A549 (cell line): ENCODE results near the gene SMIM10L2A. TPM values are rescaled to one million over a fixed set of nuclear protein-coding genes. Genes with fewer than 3 reads are reported as not detected.

Source experiments
- ATAC-seq, 2 experiments: fragments of 200-7000 bp in 1 of 2; fragments of >200 bp in 1 of 2; cut with Nextera tagmentation in 1 of 2; cut with Tn5 transposase in 1 of 2; 3 replicates each; pipeline versions ENCODE4 v1.8.0 to v1.9.1; 2018 to 2020; ENCODE audit warnings: mild to moderate bottlenecking in 1 of 2, moderate library complexity in 1 of 2
- CTCF ChIA-PET: fragments of 300-600 bp; sonication (Branson Sonifier 250); formaldehyde crosslinking; extraction: SDS; loops from one replicate; lab custom pipeline; 2021; ENCODE audit warnings: antibody characterized with exemption, inconsistent platforms; lab: Yijun Ruan, JAX
- POLR2A ChIA-PET: fragments of 350-600 bp; formaldehyde crosslinking; extraction: SDS; loops from one replicate; lab custom pipeline; 2021; ENCODE audit warnings: antibody characterized with exemption, inconsistent platforms; lab: Yijun Ruan, JAX
- DNase-seq, 2 experiments: peaks; one replicate each; pipeline versions ENCODE4 v3.0.0 to v3.0.0-alpha.2; 2011 to 2016; ENCODE audit warnings: low read depth in 1 of 2, low spot score in 1 of 2
- FAIRE-seq: peaks from 2 replicates; lab custom pipeline; 2011; peaks lifted over from hg19 to GRCh38; lab: Jason Lieb, UNC
- H3K27ac ChIP-seq, 2 experiments: fragments of >200 bp; sonication (Bioruptor Twin); formaldehyde crosslinking; 3 replicates each; pipeline ENCODE4 v1.5.1; 2016 to 2017
- H3K4me1 ChIP-seq: fragments of >200 bp; sonication (Bioruptor Twin); formaldehyde crosslinking; 3 replicates; pipeline ENCODE4 v1.6.1; 2016
- H3K4me2 ChIP-seq: fragments of >200 bp; sonication (Bioruptor Twin); formaldehyde crosslinking; 3 replicates; pipeline ENCODE4 v1.6.1; 2016
- H3K4me3 ChIP-seq: fragments of >200 bp; sonication (Bioruptor Twin); formaldehyde crosslinking; 3 replicates; pipeline ENCODE4 v1.5.1; 2016
- H3K9me3 ChIP-seq: fragments of >200 bp; sonication (Bioruptor Twin); formaldehyde crosslinking; 3 replicates; pipeline ENCODE4 v1.6.1; 2016
- ATOH8 ChIP-seq: fragments of 250-450 bp; sonication (Bioruptor Pico); IDR thresholded peaks from 2 replicates; pipeline ENCODE4 v1.5.0; 2020; ENCODE audit warnings: low read depth, mild to moderate bottlenecking, moderate library complexity
- BHLHE40 ChIP-seq: IDR thresholded peaks from 2 replicates; pipeline ENCODE4 v1.6.1; 2012; ENCODE audit warnings: low read depth, low read length, inconsistent platforms
- CHD4 ChIP-seq: fragments of 200-600 bp; sonication (generic); IDR thresholded peaks from 2 replicates; pipeline ENCODE4 v1.6.1; 2016; ENCODE audit warnings: antibody characterized with exemption, mild to moderate bottlenecking, borderline replicate concordance
- CTCF ChIP-seq: fragments of >200 bp; sonication (Bioruptor Twin); formaldehyde crosslinking; IDR thresholded peaks from 3 replicates; pipeline ENCODE4 v1.5.1; 2016
- EHF ChIP-seq: fragments of 250-450 bp; sonication (Bioruptor Pico); IDR thresholded peaks from 2 replicates; pipeline ENCODE4 v1.5.0; 2020; ENCODE audit warnings: mild to moderate bottlenecking
- EHMT2 ChIP-seq: fragments of 200-600 bp; sonication (generic); IDR thresholded peaks from 2 replicates; pipeline ENCODE4 v1.6.1; 2016; ENCODE audit warnings: antibody characterized with exemption, low read depth, mild to moderate bottlenecking, moderate library complexity
- ELK1 ChIP-seq: fragments of 150-350 bp; IDR thresholded peaks from 2 replicates; pipeline ENCODE4 v1.6.1; 2014; ENCODE audit warnings: low read depth, mild to moderate bottlenecking, low read length
- GATA3 ChIP-seq: IDR thresholded peaks from 2 replicates; pipeline ENCODE4 v1.6.1; 2012; ENCODE audit warnings: borderline replicate concordance
- HDAC2 ChIP-seq: fragments of 200-600 bp; sonication (generic); IDR thresholded peaks from 2 replicates; pipeline ENCODE4 v1.6.1; 2016
- HES2 ChIP-seq: fragments of >200 bp; sonication (Bioruptor Twin); formaldehyde crosslinking; IDR thresholded peaks from 2 replicates; pipeline ENCODE4 v1.6.1; 2016
- HOXB13 ChIP-seq: fragments of 250-450 bp; sonication (Bioruptor Pico); IDR thresholded peaks from 2 replicates; pipeline ENCODE4 v1.5.0; 2020; ENCODE audit warnings: low read depth, mild to moderate bottlenecking, moderate library complexity
- KDM1A ChIP-seq: fragments of 200-600 bp; sonication (generic); IDR thresholded peaks from 2 replicates; pipeline ENCODE4 v1.6.1; 2016; ENCODE audit warnings: low read depth, mild to moderate bottlenecking
- MYC ChIP-seq: IDR thresholded peaks from 2 replicates; pipeline ENCODE4 v1.6.1; 2012; ENCODE audit warnings: mild to moderate bottlenecking, inconsistent platforms, low read length, improper control_type of control experiment, borderline replicate concordance
- RAD21 ChIP-seq, 2 experiments: fragments of >200 bp in 1 of 2; sonication (Bioruptor Twin) in 1 of 2; formaldehyde crosslinking in 1 of 2; IDR thresholded peaks in 1 of 2; conservative IDR thresholded peaks in 1 of 2; 2 replicates in 1 of 2; 3 replicates in 1 of 2; pipeline ENCODE4 v1.6.1; 2012 to 2018; ENCODE audit warnings: inconsistent platforms in 1 of 2
- RFX5 ChIP-seq: fragments of 450-650 bp; IDR thresholded peaks from 2 replicates; pipeline ENCODE4 v1.7.1; 2014; ENCODE audit warnings: antibody characterized with exemption, mild to moderate bottlenecking, moderate library complexity
- RNF2 ChIP-seq: fragments of 200-600 bp; sonication (generic); IDR thresholded peaks from 2 replicates; pipeline ENCODE4 v1.6.1; 2016; ENCODE audit warnings: low read depth, mild to moderate bottlenecking, antibody characterized with exemption, moderate library complexity, borderline replicate concordance
- SMC3 ChIP-seq: fragments of >200 bp; sonication (Bioruptor Twin); formaldehyde crosslinking; IDR thresholded peaks from 3 replicates; pipeline ENCODE4 v1.6.1; 2018; ENCODE audit warnings: inconsistent platforms
- SREBF2 ChIP-seq: fragments of 450-650 bp; IDR thresholded peaks from 2 replicates; pipeline ENCODE4 v1.6.1; 2014; ENCODE audit warnings: mild to moderate bottlenecking, moderate library complexity
- TFCP2L1 ChIP-seq: fragments of 250-450 bp; sonication (Bioruptor Pico); IDR thresholded peaks from 2 replicates; pipeline ENCODE4 v1.5.0; 2021; ENCODE audit warnings: mild to moderate bottlenecking
- TP53 ChIP-seq: fragments of 250-450 bp; sonication (Bioruptor Pico); IDR thresholded peaks from 2 replicates; pipeline ENCODE4 v1.5.0; 2021; ENCODE audit warnings: mild to moderate bottlenecking, moderate library complexity
- ZNF302 ChIP-seq: fragments of 250-450 bp; sonication (Bioruptor Pico); IDR thresholded peaks from 2 replicates; pipeline ENCODE4 v1.9.0; 2021; ENCODE audit warnings: inconsistent platforms, mild to moderate bottlenecking, moderate library complexity
- WGBS: methylation state at CpG from one replicate; pipeline ENCODE4 v1.1.6; 2017; ENCODE audit errors: missing lambda C conversion rate; 5-methylcytosine and 5-hydroxymethylcytosine counted together
- polyA plus RNA-seq, 4 experiments: library from polyadenylated mRNA; depleted of rRNA in 3 of 4; stranded (reverse); fragments of >200 nt; fragmentation: RNase III in 1 of 4; extraction: RNeasy Plus Mini Kit Qiagen cat#74134 plus additional on column Dnase treatment in 1 of 4; gene quantifications; 2 replicates in 3 of 4; 3 replicates in 1 of 4; pipeline ENCODE4 v1.2.3, GENCODE V29; 2011 to 2017
- TF ChIP-seq, protein P1 (sequence below): fragments of 250-450 bp; sonication (Bioruptor Pico); IDR thresholded peaks from 2 replicates; pipeline ENCODE4 v1.5.0; 2021; ENCODE audit warnings: mild to moderate bottlenecking, moderate library complexity, borderline replicate concordance

Gene SMIM10L2A
- polyA plus RNA-seq, 2 of the 4 experiments (the other 2 are of a cell fraction) = 0.37 to 0.59 TPM

DNA sequence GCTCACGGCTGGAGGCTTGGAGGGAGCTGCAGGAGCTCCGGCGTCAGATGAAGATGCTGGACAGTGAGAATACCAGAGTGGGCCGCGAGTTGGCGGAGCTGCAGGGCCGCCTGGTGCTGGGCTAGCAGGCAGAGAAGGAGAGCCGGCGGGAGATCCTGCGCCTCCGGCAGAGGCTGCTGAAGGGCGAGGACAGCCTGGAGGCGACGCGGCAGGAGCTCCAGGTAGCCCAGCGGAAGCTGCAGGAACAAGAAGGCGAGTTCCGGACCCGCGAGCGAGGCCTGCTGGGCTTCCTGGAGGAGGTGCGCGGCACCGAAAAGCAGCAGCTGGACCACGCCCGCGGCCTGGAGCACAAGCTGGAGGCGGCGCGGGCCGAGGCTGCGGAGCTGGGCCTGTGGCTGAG lies 14.7 kb downstream of the SMIM10L2A start:
- FAIRE-seq = no peak
- DNase-seq = no peak
- ATAC-seq = no peak
- POLR2A ChIA-PET = no interaction called here
- Histone ChIP-seq H3K4me2 (no peak overlapping the region), H3K27ac (no peak overlapping the region), H3K4me1 (no peaks in the 10 kb centered on the region), H3K9me3 (no peaks in the 10 kb centered on the region), H3K4me3 (no peak overlapping the region)
- TF ChIP-seq BHLHE40 (no peak), RAD21 (conservative IDR thresholded peaks at IDR 0.05 in 1 of 2, IDR thresholded peaks at IDR 0.05 in 1 of 2) (no peak), SREBF2 (no peak), KDM1A (no peak), ZNF302 (CRISPR knock-in tag) (no peak), TP53 (CRISPR knock-in tag) (no peak)
- TF ChIP-seq, protein P1, sequence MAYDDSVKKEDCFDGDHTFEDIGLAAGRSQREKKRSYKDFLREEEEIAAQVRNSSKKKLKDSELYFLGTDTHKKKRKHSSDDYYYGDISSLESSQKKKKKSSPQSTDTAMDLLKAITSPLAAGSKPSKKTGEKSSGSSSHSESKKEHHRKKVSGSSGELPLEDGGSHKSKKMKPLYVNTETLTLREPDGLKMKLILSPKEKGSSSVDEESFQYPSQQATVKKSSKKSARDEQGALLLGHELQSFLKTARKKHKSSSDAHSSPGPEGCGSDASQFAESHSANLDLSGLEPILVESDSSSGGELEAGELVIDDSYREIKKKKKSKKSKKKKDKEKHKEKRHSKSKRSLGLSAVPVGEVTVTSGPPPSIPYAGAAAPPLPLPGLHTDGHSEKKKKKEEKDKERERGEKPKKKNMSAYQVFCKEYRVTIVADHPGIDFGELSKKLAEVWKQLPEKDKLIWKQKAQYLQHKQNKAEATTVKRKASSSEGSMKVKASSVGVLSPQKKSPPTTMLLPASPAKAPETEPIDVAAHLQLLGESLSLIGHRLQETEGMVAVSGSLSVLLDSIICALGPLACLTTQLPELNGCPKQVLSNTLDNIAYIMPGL (CRISPR knock-in tag) = no peak
- CTCF ChIA-PET = interaction anchor here (1.1 to 1.3 kb wide), 2 partner anchors 12 to 39 kb away, joined by 3 to 4 read pairs; no protein-coding TSS in a partner anchor
- WGBS = 80% methylated on average over 17 of the region's 32 CpGs

DNA sequence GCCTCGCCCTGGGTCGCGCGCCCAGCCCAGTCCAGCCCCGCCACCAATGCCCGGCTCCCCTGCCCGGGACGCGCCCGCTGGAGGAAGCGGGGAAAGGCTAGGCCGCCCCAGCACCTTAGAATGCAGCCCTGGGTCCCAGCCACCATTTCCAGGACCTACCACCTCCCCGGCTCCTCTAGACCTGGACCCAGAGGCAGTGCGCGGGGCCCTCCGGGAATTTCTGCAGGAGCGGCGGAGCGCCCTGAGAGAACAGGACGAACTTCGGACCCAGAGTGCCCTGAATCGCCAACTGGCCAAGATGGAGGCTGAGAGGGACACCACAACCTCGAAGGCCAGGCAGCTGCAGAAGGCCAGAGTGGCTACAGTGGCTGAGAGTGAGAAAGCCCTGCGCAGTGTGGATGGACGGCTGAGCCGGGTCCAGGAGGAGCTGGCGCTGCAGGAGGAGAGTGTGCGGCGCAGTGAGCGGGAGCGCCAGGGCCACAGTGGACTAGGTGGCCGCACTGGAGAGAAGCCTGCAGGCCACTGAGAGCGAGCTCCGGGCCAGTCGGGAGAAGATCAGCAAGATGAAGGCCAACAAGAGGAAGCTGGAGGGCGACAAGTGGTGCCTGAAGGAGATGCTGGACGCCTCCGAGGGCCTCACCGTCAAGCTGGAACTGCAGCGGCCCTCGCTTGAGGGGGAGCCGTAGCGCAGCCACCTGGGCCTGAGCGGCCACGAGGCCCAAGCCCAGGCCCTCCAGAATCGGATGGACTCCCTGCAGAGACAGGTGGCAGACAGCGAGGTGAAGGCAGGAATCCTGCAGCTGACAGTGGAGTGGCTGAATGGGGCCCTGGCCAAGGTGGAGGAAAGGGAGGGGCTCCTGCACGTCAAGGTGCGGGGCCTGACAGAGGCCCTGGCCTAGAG lies 15.5 kb downstream of the SMIM10L2A start:
- H3K4me2 ChIP-seq = no peak overlapping the region
- WGBS = 82% methylated on average over 35 of the region's 49 CpGs
- FAIRE-seq = no peak
- TF ChIP-seq ZNF302 (CRISPR knock-in tag) = no peak
- no peak for TF ChIP-seq RFX5
- H3K4me3 ChIP-seq = no peak overlapping the region
- H3K9me3 ChIP-seq = no peaks in the 10 kb centered on the region
- POLR2A ChIA-PET = no interaction called here
- CTCF ChIA-PET = interaction anchor here (1.1 to 1.4 kb wide), 3 partner anchors 13 to 47 kb away, joined by 3 to 4 read pairs (median 3); no protein-coding TSS in a partner anchor
- H3K27ac ChIP-seq = no peak overlapping the region
- ATAC-seq = no peak
- H3K4me1 ChIP-seq = no peaks in the 10 kb centered on the region
- DNase-seq = no peak

DNA sequence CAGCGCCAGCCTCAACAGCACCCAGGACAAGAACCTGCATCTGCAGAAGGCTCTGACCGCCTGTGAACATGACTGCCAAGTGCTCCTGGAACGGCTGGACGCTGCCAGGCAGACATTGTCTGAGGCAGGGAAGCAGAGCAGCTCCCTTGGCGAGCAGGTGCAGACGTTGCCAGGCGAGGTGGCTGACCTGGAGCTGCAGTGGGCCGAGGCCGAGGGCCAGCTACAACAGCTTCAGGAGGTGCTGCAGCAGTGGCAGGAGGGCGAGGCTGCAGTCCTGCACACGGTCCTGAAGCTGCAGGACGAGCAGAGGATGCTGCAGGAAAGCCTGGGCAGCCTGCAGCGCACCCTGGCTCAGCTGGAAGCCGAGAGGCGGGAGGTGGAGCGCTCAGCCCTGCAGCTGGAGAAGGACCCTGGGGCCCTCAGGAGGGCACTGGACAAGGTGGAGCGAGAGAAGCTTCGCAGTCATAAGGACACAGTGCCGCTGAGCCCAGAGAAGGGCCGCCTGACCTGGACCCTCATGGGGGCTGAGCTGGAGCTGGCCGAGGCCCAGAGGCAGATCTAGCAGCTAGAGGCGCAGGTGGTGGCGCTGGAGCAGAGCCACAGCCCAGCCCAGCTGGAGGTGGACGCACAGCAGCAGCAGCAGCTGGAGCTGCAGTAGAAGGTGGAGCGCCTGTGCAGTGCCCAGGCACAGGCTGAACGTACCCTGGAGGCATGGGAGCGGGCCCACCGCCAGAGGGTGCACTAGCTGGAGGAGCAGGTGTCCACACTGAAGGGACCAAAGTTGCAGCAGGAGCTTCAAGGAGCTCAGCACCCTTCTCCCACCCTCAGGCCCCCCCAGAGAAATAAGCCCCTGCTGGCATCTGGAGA lies 16.4 kb downstream of the SMIM10L2A start:
- TF ChIP-seq EHF (CRISPR knock-in tag) (no peak), SMC3 (0 out of 3 replicates have a peak, but pooled peaks have one; percentile 12), ELK1 (no peak), CHD4 (no peak), TP53 (CRISPR knock-in tag) (no peak), RNF2 (no peak), EHMT2 (no peak), HES2 (no peak), SREBF2 (no peak), TFCP2L1 (CRISPR knock-in tag) (no peak), CTCF (0 out of 3 replicates have a peak, but pooled peaks have one; percentile 14), HDAC2 (no peak), GATA3 (no peak), MYC (no peak), ATOH8 (no peak), HOXB13 (CRISPR knock-in tag) (no peak)
- H3K4me3 ChIP-seq = no peak overlapping the region
- POLR2A ChIA-PET = no interaction called here
- H3K4me2 ChIP-seq = no peak overlapping the region
- H3K27ac ChIP-seq = no peak overlapping the region
- CTCF ChIA-PET = interaction anchor here (0.7 to 1.4 kb wide), 5 partner anchors 10 to 229 kb away, joined by 3 to 5 read pairs (median 3); no protein-coding TSS in a partner anchor
- no peaks in the 10 kb centered on the region for H3K9me3 ChIP-seq
- DNase-seq = peak in 1 of 2 experiments; percentile 15
- ATAC-seq = peak; percentile 74 to 93
- H3K4me1 ChIP-seq = no peaks in the 10 kb centered on the region
- FAIRE-seq = no peak
- WGBS = 42% methylated on average over 13 of the region's 28 CpGs
